Activated B cell treated with CpG ODN at 0.5 μM for 24 hours (primary cell): ENCODE data around the gene SSTR3. TPM values are rescaled to one million over a fixed set of nuclear protein-coding genes. Genes with fewer than 3 reads are reported as not detected.

ENCODE experiments used
- ATAC-seq: fragments of 200-7000 bp; cut with Tn5 transposase; one replicate; pipeline ENCODE4 v1.10.0; 2021; ENCODE audit warnings: low read depth, mild to moderate bottlenecking, moderate library complexity
- CTCF ChIA-PET: fragments of 350-600 bp; sonication (Branson Sonifier 250); formaldehyde crosslinking; loops from one replicate; lab custom pipeline; 2021; ENCODE audit warnings: antibody characterized with exemption; lab: Charles Lee
- POLR2A ChIA-PET: fragments of 350-600 bp; sonication (Branson Sonifier 250); formaldehyde crosslinking; loops from one replicate; lab custom pipeline; 2021; ENCODE audit warnings: antibody characterized with exemption; lab: Charles Lee
- DNase-seq: peaks from one replicate; pipeline ENCODE4 v3.0.0; 2022
- H3K27ac Mint-ChIP-seq: one replicate; pipeline ENCODE4 v1.8.0; 2020; ENCODE audit warnings: mixed read lengths
- H3K27me3 Mint-ChIP-seq: one replicate; pipeline ENCODE4 v1.8.0; 2021; ENCODE audit warnings: mixed read lengths
- H3K36me3 Mint-ChIP-seq: one replicate; pipeline ENCODE4 v1.8.0; 2021; ENCODE audit warnings: low read depth, mixed read lengths
- H3K4me1 Mint-ChIP-seq: one replicate; pipeline ENCODE4 v1.8.0; 2021; ENCODE audit warnings: mixed read lengths
- H3K4me3 Mint-ChIP-seq: one replicate; pipeline ENCODE4 v1.8.0; 2020; ENCODE audit warnings: mild to moderate bottlenecking, mixed read lengths
- H3K9me3 Mint-ChIP-seq: one replicate; pipeline ENCODE4 v1.8.0; 2020; ENCODE audit warnings: mixed read lengths
- CTCF ChIP-seq: fragments of 200-600 bp; IDR thresholded peaks from one replicate; pipeline ENCODE4 v1.8.0; 2022; ENCODE audit warnings: antibody characterized with exemption, mild to moderate bottlenecking
- intact Hi-C: fragments of 100-400 bp; cut with micrococcal nuclease; formaldehyde crosslinking; loops from one replicate; pipeline ENCODE4 v1.15.1; 2024
- total RNA-seq: library from RNA; stranded (reverse); gene quantifications from 2 replicates; pipeline ENCODE4 v1.2.3, GENCODE V29; 2022

SSTR3 gene
- total RNA-seq, 1 donor from 2014 or later: 1.8 TPM

- H3K27me3 Mint-ChIP-seq: no peaks in the 10 kb centered on the region
- intact Hi-C loops: loop anchor here (1.0 kb wide), 3 partner anchors 17 to 36 kb away; no protein-coding TSS in a partner anchor
- CTCF ChIA-PET: interaction anchor here (0.7 to 5.3 kb wide), 5 partner anchors 19 to 61 kb away, joined by 3 to 59 read pairs (median 5); partner anchors contain the start of gene RAC2
- peak overlapping the region; percentile 73 for H3K4me3 Mint-ChIP-seq
- peaks cover 92% of the 10 kb centered on the region for H3K4me1 Mint-ChIP-seq
- H3K9me3 Mint-ChIP-seq: peaks cover 2% of the 10 kb centered on the region
- peaks cover 54% of the 10 kb centered on the region for H3K36me3 Mint-ChIP-seq
- no peak for TF ChIP-seq CTCF
- H3K27ac Mint-ChIP-seq: peak overlapping the region; percentile 99
- POLR2A ChIA-PET: interaction anchor here (0.7 to 11.8 kb wide), 5 partner anchors 16 to 247 kb away, joined by 3 to 304 read pairs (median 6); partner anchors contain the start of gene RAC2
- DNase-seq (no peak), ATAC-seq (no peak)
Observed at GRCh38 chr22:37224757-37225420, 12.6 kb upstream of the SSTR3 start.

GRCh38 chr22:37223965-37224551 lies 11.8 kb upstream of the SSTR3 start:
- DNase-seq: no peak
- H3K9me3 Mint-ChIP-seq: peaks cover 2% of the 10 kb centered on the region
- ChIA-PET POLR2A (interaction anchor here (0.6 to 11.8 kb wide), 6 partner anchors 17 to 409 kb away, joined by 3 to 304 read pairs (median 5); partner anchors contain the start of gene RAC2), CTCF (interaction anchor here (0.7 to 5.3 kb wide), 6 partner anchors 20 to 61 kb away, joined by 3 to 59 read pairs (median 3); partner anchors contain the start of gene RAC2)
- no peaks in the 10 kb centered on the region for H3K27me3 Mint-ChIP-seq
- no peak for TF ChIP-seq CTCF
- H3K4me3 Mint-ChIP-seq: peak overlapping the region; percentile 73
- peaks cover 92% of the 10 kb centered on the region for H3K4me1 Mint-ChIP-seq
- peaks cover 49% of the 10 kb centered on the region for H3K36me3 Mint-ChIP-seq
- peak overlapping the region; percentile 99 for H3K27ac Mint-ChIP-seq
- ATAC-seq: peak; percentile 64
- intact Hi-C loops: loop anchor here (1.0 kb wide), 2 partner anchors 18 to 25 kb away; no protein-coding TSS in a partner anchor

- no peaks in the 10 kb centered on the region for H3K27me3 Mint-ChIP-seq
- peaks cover 91% of the 10 kb centered on the region for H3K4me1 Mint-ChIP-seq
- CTCF ChIA-PET: interaction anchor here (0.9 to 5.3 kb wide), 4 partner anchors 16 to 38 kb away, joined by 3 to 59 read pairs (median 8); no protein-coding TSS in a partner anchor
- peak overlapping the region; percentile 99 for H3K27ac Mint-ChIP-seq
- POLR2A ChIA-PET: interaction anchor here (0.6 to 11.8 kb wide), 13 partner anchors 8 to 845 kb away, joined by 3 to 304 read pairs (median 3); partner anchors contain the start of genes CYTH4 and RAC2
- no peak for TF ChIP-seq CTCF
- H3K36me3 Mint-ChIP-seq: peaks cover 39% of the 10 kb centered on the region
- peak overlapping the region; percentile 59 for H3K4me3 Mint-ChIP-seq
- ATAC-seq: peak; percentile 5
- intact Hi-C loops: no loop called here
- no peak for DNase-seq
- H3K9me3 Mint-ChIP-seq: peaks cover 2% of the 10 kb centered on the region
Observed at GRCh38 chr22:37222440-37222971, 10.2 kb upstream of the SSTR3 start.

- ATAC-seq (no peak), DNase-seq (no peak)
- Mint-ChIP-seq H3K9me3 (peaks cover 2% of the 10 kb centered on the region), H3K27me3 (no peaks in the 10 kb centered on the region), H3K4me3 (peak overlapping the region; percentile 59), H3K27ac (peak overlapping the region; percentile 99), H3K36me3 (peaks cover 39% of the 10 kb centered on the region), H3K4me1 (peaks cover 96% of the 10 kb centered on the region)
- ChIA-PET CTCF (interaction anchor here (1.0 to 5.3 kb wide), 4 partner anchors 17 to 39 kb away, joined by 3 to 59 read pairs (median 18); no protein-coding TSS in a partner anchor), POLR2A (interaction anchor here (0.9 to 11.8 kb wide), 9 partner anchors 8 to 100 kb away, joined by 3 to 304 read pairs (median 5); partner anchors contain the start of genes CYTH4 and RAC2)
- no peak for TF ChIP-seq CTCF
- intact Hi-C loops: no loop called here
Observed at GRCh38 chr22:37221424-37222333, 9.4 kb upstream of the SSTR3 start.
